Measurements from ENCODE around the gene CELF3.

Gene CELF3

GRCh38 chr1:151720974-151721787 lies 4.6 kb upstream of the CELF3 start, which contains the start of gene RIIAD1:
Gene RIIAD1 (plus strand): TSS chr1:151721522. CDS start chr1:151721537, 15 bp downstream.
- DNase-seq (ENCODE audit: insufficient read length, low spot score) = peak; percentile 28

GRCh38 chr1:151720554-151720953 lies 4.0 kb upstream of the CELF3 start:
- FAIRE-seq (no peak), DNase-seq (ENCODE audit: insufficient read length, low spot score) (no peak)

More at GRCh38 chr1:151720974-151721787, 4.6 kb upstream of the CELF3 start, which contains the start of gene RIIAD1:
- FAIRE-seq = no peak

GRCh38 chr1:151720125-151720524 lies 3.5 kb upstream of the CELF3 start:
- FAIRE-seq = no peak
- no peak for DNase-seq (ENCODE audit: insufficient read length, low spot score)

- DNase-seq (ENCODE audit: insufficient read length, low spot score) = no peak
- no peak for FAIRE-seq
Observed at GRCh38 chr1:151718666-151719065, 2.1 kb upstream of the CELF3 start.

DNA sequence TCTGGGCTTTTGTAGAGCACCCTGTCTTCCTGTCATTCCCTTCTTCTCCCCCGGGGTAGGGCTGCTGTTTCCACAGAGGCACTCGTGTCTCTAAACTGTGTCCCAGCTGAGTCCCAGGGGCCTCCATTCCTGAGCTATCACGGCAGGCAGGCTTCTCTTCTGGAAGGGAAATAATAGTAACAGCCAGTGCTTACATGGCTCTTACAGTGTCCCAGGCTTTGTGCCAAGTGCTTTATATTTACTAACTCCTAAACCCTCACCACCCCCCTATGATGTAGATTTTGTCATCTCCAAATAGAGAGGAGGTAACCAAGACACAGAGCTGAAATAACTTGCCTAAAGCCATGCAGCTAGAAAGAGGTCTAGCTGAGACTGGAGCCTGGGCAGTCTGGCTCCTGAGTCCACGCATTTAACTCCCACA lies 1.4 kb upstream of the CELF3 start:
- FAIRE-seq = no peak
- no peak for DNase-seq (ENCODE audit: insufficient read length, low spot score)

GRCh38 chr1:151716405-151716762 lies 219 bp downstream of the CELF3 start:
- FAIRE-seq = no peak

DNA sequence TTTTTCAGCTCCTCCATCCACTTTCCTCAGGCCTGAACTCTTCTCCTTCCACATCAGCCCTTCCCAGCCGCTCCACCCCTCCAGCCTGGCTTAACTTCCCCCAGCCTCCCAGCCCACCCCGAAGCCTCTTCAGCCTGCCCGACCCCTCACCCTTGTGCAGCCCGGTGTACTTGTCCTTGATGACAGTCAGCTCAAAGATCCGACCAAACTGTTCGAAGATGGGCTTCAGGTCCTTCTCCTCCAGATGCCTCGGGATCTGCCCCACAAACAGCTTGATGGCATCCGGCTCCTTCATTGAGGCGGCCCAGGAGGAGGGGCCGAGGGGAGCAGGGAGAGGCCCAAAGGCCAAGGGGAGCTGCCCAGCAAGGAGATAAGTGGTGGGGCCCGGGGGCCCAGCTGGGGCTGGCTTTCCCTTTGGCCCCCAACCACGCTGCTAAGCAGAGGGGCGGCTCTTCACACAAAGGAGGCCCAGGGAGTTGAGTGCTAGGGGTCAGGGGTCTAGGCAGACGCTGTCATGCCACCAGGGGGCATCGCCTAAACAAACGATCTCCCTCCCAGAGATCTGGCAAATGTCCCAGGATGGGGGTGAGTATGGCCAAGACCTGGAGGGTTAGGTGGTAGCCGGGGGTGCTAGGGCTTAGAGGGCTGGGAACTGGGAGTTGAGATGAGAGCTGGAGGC lies 738 bp downstream of the CELF3 start:
- FAIRE-seq = no peak

More at GRCh38 chr1:151716405-151716762, 219 bp downstream of the CELF3 start:
- no peak for DNase-seq (ENCODE audit: insufficient read length, low spot score)

GRCh38 chr1:151714820-151715725 lies 1.5 kb downstream of the CELF3 start:
- DNase-seq (ENCODE audit: insufficient read length, low spot score) = no peak
- FAIRE-seq = no peak

More for the DNA sequence above, 738 bp downstream of the CELF3 start:
- DNase-seq (ENCODE audit: insufficient read length, low spot score) = no peak

- no peak for FAIRE-seq
- no peak for DNase-seq (ENCODE audit: insufficient read length, low spot score)
Observed at GRCh38 chr1:151713874-151714273, 2.7 kb downstream of the CELF3 start.

DNA sequence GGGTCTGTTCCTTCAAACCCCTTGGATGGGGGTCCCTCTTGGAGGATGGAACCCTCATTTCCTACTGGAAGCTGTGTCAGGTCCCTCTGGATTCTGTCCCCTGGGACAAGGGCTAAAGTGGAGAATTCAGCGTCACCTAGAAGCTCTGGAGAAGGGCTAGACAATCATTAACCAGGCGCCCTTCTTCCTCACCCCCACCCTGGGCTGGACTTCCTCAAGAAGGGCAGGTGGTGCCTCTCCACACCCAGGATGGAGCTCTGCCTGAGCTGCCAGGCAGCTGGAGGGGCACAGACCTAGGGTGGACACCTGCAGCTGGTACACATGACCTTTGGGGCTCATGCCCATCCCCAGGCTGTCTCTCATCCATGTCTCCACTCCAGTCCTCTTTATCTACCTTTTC lies 3.6 kb downstream of the CELF3 start:
- no peak for DNase-seq (ENCODE audit: insufficient read length, low spot score)
- FAIRE-seq = no peak

DNA sequence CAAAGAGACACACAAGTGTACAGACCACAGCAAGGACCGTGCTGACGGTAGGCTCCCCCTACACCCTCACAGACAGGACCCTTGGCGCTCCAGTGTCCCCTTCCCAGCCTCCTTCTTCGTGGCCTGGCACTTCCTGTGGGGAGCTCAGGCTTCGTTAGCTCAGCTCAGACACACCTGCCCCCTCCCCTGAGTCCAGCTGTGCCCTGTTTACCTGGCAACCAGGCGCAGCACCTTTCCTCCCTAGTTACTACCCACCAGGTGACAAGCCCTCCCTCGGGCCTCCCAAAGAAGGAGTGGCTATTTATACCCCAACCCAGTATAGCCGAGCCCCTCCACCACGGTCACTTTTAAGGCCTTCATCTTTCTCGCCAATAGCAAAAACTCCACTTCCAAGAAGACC lies 4.7 kb downstream of the CELF3 start:
- no peak for FAIRE-seq
- no peak for DNase-seq (ENCODE audit: insufficient read length, low spot score)

DNA sequence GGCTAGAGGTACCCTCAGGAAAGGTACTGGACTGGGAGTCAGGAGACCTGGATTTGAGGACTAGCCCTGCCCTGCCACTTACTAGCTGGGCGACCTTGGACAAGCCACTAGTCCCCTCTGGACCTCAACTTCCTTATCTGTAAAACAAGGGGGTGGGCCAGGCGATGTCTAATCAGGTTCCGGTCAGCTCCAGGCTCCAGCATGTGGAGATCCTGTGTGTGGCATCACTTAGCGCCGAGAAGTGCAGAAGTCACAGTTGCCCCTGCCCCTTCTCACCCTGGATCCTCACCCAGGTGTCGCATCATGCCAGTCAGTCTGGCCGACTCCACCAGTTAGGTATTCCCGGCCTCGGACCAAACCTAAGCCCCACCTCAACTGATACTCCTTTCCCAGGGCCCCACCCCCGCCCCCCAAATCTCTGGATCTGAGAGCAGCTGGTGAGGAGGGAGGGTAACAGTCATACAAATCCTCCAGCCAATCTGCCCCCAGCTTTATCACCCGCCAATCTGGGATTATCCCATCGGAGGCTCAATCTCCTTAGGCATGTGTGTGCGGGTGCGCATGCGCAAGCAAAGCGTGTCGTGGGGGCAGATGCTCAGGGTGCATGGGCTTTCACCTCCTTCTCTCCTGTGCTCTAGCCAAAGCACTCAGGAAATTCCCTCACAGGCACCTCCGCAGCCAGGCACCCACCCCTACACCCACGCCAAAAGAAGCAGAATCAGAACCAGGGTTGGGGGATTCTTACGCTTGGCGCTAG lies 5.4 kb downstream of the CELF3 start:
- no peak for DNase-seq (ENCODE audit: insufficient read length, low spot score)
- FAIRE-seq = no peak

- no peak for DNase-seq (ENCODE audit: insufficient read length, low spot score)
- no peak for FAIRE-seq
Observed at GRCh38 chr1:151710187-151710840, 6.3 kb downstream of the CELF3 start.

GRCh38 chr1:151708891-151709290 lies 7.7 kb downstream of the CELF3 start:
- FAIRE-seq (no peak), DNase-seq (ENCODE audit: insufficient read length, low spot score) (no peak)

DNA sequence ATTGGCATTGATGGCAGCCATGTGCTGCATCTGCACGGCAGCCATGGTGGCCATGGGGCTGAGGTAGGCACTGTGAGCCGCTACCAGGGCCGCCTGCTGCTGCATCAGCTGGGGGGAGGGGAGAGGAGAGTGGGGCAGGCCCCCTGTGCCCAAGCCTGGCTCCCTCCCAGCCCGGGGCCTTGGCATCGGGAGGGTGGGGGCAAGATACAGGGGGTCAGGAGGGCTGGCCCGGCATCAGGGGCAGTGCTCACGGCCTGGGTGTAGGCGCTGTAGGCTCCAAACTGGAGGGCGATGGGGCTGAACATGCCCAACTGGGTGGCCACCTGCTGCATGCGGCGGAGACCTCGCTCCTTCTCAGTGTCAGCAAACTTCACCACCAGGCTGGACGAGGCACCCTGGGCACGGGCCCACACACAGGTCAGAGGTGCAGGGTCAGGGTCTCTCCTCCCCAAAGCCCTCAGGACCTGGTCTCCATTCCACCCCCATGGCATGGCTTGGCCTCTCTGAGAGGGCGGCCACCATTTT lies 9.0 kb downstream of the CELF3 start:
- DNase-seq (ENCODE audit: insufficient read length, low spot score) (no peak), FAIRE-seq (no peak)

DNA sequence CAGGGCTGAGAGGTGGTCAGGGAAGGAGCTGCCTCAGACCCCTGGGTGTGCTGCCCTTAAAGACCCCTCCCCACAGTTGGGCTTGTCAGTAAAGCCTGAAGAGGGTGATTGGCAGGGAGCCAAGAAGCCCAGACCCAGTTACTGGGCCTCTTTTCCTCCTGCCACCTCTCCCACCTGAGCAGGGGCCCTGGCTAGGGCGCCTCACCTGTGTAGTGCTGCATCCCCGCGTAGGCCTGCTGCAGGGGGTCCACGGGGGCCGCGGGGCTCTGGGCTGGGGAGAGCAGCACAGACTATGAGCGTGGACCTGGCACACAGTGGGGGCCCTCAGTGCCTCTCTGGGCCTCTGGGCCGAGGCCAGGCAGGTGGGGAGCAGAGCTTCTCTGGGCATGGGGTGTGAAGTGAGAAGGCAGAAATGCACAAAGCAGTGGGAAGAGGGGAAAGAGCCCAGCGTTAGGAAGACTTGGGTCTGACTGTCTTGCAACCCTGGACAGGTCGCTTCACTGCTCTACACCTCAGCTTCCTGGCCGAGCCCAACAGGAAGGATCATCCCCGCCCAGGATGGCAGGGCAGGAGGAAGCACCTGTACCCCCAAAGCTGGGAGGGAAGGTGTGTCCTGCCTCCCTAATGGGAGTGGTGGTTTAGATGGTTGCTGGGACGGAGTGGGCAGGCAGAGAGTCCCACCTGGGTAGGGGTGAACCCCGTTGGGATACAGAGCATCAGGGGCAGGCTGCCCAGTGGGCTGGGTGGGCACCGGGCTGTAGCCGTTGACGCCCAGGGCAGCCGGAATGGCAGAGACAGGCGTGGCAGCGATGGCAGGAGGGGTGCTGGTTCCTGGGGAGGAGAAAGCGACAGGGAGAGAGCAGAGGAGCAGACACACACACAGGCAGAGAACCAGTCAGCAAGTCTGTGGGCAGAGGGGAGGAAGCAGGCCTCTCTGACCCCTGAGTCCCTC lies 9.9 kb downstream of the CELF3 start:
- FAIRE-seq = no peak

DNA sequence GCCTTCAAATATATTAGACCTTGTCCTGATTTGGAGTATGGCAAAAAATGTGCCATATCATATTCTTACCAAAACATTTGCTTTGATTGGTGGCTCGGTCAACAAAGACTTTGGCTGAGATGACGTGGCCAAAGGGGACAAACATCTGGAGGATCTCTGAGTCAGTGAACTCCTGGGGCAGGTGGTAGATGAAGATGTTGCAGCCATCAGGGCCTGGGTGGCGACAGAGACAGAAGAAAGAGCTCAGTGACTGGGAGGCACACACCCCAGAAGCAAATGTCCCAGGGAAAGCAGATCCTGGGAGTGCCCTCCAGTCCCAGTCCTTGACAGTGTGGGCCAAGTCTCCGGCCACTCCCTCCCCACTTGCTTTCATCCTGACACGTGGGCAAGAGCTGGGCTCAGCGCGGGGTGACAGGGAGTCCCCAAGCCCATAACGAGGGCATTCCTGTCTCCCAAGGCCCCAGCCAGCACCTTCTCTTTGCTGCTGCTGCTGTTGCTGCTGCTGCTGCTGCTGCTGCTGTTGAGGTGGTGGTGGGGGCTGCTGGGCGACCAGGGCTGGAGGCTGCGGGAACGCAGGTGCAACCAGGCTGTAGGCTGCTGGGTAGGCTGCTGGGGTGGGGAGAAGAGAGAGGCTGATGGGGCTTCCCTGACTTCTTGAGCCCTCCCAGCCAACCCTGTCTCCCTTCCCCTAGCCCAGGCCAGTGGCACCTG lies 10.7 kb downstream of the CELF3 start:
- FAIRE-seq (no peak), DNase-seq (ENCODE audit: insufficient read length, low spot score) (no peak)

More for the DNA sequence above, 9.9 kb downstream of the CELF3 start:
- DNase-seq (ENCODE audit: insufficient read length, low spot score) = no peak

DNA sequence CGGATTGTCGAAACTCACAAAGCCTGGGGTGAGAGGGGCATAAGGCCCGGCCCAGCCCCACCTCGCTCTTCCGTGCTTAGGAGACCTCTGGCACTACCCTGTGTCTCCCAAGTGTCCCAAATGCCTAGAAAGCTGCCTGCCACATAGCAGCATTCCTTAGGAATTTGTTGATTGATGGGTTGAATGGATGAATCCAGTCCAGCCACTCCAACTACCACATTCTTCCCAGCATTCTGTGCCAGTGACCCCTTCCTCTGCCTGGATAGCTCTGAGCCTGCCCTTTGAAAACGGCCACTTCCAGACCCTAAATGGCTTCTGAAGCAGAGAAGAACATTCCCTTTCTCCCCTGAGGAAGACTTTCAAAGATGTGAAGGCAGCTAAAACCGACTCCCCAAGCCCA lies 11.5 kb downstream of the CELF3 start:
- no peak for DNase-seq (ENCODE audit: insufficient read length, low spot score)
- no peak for FAIRE-seq
